Effector memory CD8-positive, alpha-beta T cell (primary cell): ENCODE measurements around the gene CDK6.
"Not testable (repeated sequence)": the region's sequence is repeated elsewhere in the genome, so short reads cannot be mapped to it uniquely, and the experiment has no call there.

Experiments used
- ATAC-seq: fragments of 150-1000 bp; cut with Tn5 transposase; replicated peaks from 2 replicates; pipeline ENCODE4 v1.10.0; 2021; ENCODE audit warnings: mild to moderate bottlenecking, moderate library complexity
- DNase-seq, 3 experiments: peaks; one replicate each; pipeline ENCODE4 v3.0.0; 2021
- H3K27ac Mint-ChIP-seq, 2 donors: one replicate each; pipeline ENCODE4 v1.8.0; 2022; ENCODE audit warnings: mild to moderate bottlenecking in 2 of 2, mixed read lengths in 2 of 2, moderate library complexity in 2 of 2
- H3K27me3 Mint-ChIP-seq, 2 donors: one replicate each; pipeline ENCODE4 v1.8.0; 2022; ENCODE audit warnings: mixed read lengths in 2 of 2
- H3K36me3 Mint-ChIP-seq: one replicate; pipeline ENCODE4 v1.8.0; 2022; ENCODE audit warnings: mild to moderate bottlenecking, moderate library complexity, mixed read lengths; ENCODE audit not compliant: insufficient read depth
- H3K4me1 Mint-ChIP-seq, 2 donors: one replicate each; pipeline ENCODE4 v1.8.0; 2022; ENCODE audit warnings: low read depth in 2 of 2, mixed read lengths in 2 of 2
- H3K4me3 Mint-ChIP-seq, 2 donors: one replicate each; pipeline ENCODE4 v1.8.0; 2022; ENCODE audit warnings: mild to moderate bottlenecking in 2 of 2, mixed read lengths in 2 of 2, moderate library complexity in 2 of 2
- H3K9me3 Mint-ChIP-seq, 2 donors: one replicate each; pipeline ENCODE4 v1.8.0; 2022; ENCODE audit warnings: mixed read lengths in 2 of 2

Gene CDK6

GRCh38 chr7:92614660-92615174 lies 221.7 kb downstream of the CDK6 start:
- H3K27ac Mint-ChIP-seq = no peak overlapping the region
- H3K36me3 Mint-ChIP-seq = peaks cover 21% of the 10 kb centered on the region
- no peak overlapping the region for H3K4me3 Mint-ChIP-seq
- DNase-seq (no peak), ATAC-seq (no peak)
- no peaks in the 10 kb centered on the region for H3K9me3 Mint-ChIP-seq
- H3K27me3 Mint-ChIP-seq = no peaks in the 10 kb centered on the region
- peaks cover 0 to 13% of the 10 kb centered on the region in 2 donors for H3K4me1 Mint-ChIP-seq

GRCh38 chr7:92613720-92614119 lies 222.7 kb downstream of the CDK6 start:
- H3K27ac Mint-ChIP-seq = peak overlapping the region; percentile 0 to 45
- H3K4me1 Mint-ChIP-seq = peaks cover 0 to 13% of the 10 kb centered on the region in 2 donors
- H3K4me3 Mint-ChIP-seq = no peak overlapping the region
- H3K36me3 Mint-ChIP-seq = peaks cover 21% of the 10 kb centered on the region
- ATAC-seq = no peak
- no peaks in the 10 kb centered on the region for H3K27me3 Mint-ChIP-seq
- DNase-seq = no peak
- H3K9me3 Mint-ChIP-seq = no peaks in the 10 kb centered on the region

DNA sequence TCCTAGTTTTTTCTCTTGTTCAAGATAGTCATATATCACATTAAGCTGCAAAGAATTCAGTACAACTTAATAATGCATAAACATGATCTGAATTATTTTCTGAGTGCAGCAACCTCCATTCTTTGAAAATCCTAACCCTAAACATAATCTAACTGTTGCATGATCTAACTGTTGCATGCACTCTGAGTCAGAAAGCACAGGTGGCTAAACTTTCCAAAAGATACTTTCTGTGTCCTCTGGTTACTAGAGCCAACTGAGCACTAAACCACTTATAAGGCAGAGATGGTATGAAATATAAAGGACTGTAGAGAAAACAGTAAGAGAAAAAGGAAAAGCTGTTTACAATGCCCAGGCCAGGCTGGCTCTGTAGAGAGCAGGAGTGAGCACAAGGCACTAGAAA lies 223.2 kb downstream of the CDK6 start:
- DNase-seq (no peak), ATAC-seq (no peak)
- Mint-ChIP-seq H3K9me3 (no peaks in the 10 kb centered on the region), H3K4me3 (no peak overlapping the region), H3K27ac (peak overlapping the region; percentile 0 to 45), H3K36me3 (peaks cover 21% of the 10 kb centered on the region), H3K27me3 (no peaks in the 10 kb centered on the region), H3K4me1 (peaks cover 0 to 13% of the 10 kb centered on the region in 2 donors)

GRCh38 chr7:92612501-92612900 lies 223.9 kb downstream of the CDK6 start:
- no peaks in the 10 kb centered on the region for H3K9me3 Mint-ChIP-seq
- peaks cover 18% of the 10 kb centered on the region for H3K36me3 Mint-ChIP-seq
- no peak overlapping the region for H3K27ac Mint-ChIP-seq
- no peaks in the 10 kb centered on the region for H3K27me3 Mint-ChIP-seq
- no peak for ATAC-seq
- DNase-seq = no peak
- H3K4me3 Mint-ChIP-seq = no peak overlapping the region
- H3K4me1 Mint-ChIP-seq = peaks cover 0 to 13% of the 10 kb centered on the region in 2 donors

GRCh38 chr7:92611735-92612134 lies 224.6 kb downstream of the CDK6 start:
- H3K36me3 Mint-ChIP-seq = peaks cover 12% of the 10 kb centered on the region
- no peaks in the 10 kb centered on the region for H3K9me3 Mint-ChIP-seq
- H3K27me3 Mint-ChIP-seq = no peaks in the 10 kb centered on the region
- H3K4me1 Mint-ChIP-seq = peaks cover 0 to 13% of the 10 kb centered on the region in 2 donors
- H3K27ac Mint-ChIP-seq = no peak overlapping the region
- no peak for ATAC-seq
- no peak for DNase-seq
- no peak overlapping the region for H3K4me3 Mint-ChIP-seq

DNA sequence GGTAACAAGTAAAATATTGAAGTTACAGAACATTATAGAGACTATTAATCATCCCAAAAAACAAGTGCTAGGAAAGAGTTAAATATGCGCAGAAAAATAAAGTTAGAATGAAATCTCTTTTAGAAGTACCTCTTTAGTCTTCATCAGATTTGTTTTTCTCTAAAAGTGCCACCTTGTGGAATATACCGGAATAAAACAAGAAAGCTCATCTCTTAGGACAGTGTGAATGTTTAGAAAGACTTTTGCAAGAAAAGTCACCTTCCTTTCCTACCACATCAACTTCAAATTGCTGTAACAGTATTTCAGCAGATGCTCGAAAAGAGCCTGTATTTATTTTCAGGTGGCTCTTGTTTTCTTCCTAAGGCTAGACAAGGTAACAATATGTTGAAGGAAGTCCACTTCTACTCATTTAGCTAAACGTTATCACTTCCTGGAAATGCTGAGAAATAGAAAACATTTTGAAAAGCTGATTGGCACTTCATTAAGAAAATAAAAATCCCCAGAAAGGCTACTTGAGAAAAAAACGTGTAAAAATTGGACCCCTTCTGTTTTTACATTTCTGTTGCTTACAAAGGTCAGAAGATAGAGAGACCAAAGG lies 226.4 kb downstream of the CDK6 start:
- peak overlapping the region in 1 of 2 donors; percentile 12 for H3K27ac Mint-ChIP-seq
- DNase-seq (no peak), ATAC-seq (peak; percentile 64)
- peaks cover 8% of the 10 kb centered on the region for H3K36me3 Mint-ChIP-seq
- no peaks in the 10 kb centered on the region for H3K9me3 Mint-ChIP-seq
- H3K27me3 Mint-ChIP-seq = no peaks in the 10 kb centered on the region
- no peak overlapping the region for H3K4me3 Mint-ChIP-seq
- peaks cover 0 to 6% of the 10 kb centered on the region in 2 donors for H3K4me1 Mint-ChIP-seq

DNA sequence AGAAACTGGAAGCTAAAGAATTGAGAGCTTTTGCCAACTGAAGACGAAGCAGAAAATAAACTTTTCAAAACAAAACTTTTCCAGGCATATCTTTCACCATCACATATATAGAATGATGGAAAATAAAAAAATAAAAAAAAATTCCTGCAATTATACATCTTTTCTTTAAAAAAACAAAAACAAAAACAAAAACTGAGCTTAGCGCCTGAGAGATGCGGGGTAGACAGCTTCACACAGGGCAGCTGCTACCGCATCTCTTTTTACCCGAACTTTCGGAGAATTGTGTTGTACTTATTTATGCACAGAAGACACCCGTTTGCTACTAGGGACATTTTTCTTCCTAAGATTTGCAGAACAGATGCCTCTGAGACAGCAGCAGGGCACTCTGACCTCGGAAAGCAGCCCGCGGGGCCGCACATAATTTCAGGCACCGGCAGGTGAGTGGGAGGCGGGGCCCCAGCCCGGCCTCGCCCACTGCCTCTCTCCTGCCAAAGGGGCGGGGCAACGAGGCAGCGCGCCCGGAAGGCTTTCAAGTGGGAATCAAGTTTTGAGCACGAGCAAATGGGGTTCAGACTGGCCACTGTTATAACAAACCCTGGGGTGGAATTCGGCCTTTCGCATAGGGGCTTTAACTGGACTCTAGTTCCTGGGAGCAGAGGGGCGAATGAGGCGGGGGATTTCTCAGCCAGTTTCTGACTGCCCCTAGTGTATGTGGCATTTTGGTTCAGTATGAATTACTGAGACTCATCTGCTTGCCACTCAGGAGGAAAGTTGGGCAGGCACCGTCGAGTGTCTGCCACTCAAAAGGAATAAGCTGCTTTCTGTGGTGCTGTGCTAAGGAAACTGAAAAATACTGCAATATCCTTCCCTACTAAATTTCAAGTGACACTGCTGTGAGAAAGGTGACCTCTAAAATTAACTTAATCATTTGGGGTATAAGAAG lies 227.7 kb downstream of the CDK6 start:
- H3K27ac Mint-ChIP-seq = no peak overlapping the region

GRCh38 chr7:92606985-92607384 lies 229.4 kb downstream of the CDK6 start:
- Mint-ChIP-seq H3K27ac (no peak overlapping the region), H3K27me3 (no peaks in the 10 kb centered on the region), H3K4me1 (peaks cover 0 to 6% of the 10 kb centered on the region in 2 donors), H3K36me3 (peaks cover 4% of the 10 kb centered on the region), H3K9me3 (no peaks in the 10 kb centered on the region), H3K4me3 (no peak overlapping the region)
- DNase-seq (no peak), ATAC-seq (no peak)

More for the DNA sequence above, 227.7 kb downstream of the CDK6 start:
- H3K27me3 Mint-ChIP-seq = no peaks in the 10 kb centered on the region
- no peak for DNase-seq
- no peak for ATAC-seq
- H3K4me1 Mint-ChIP-seq = peaks cover 0 to 6% of the 10 kb centered on the region in 2 donors
- H3K36me3 Mint-ChIP-seq = peaks cover 4% of the 10 kb centered on the region
- no peak overlapping the region for H3K4me3 Mint-ChIP-seq
- H3K9me3 Mint-ChIP-seq = no peaks in the 10 kb centered on the region

- not testable (repeated sequence) for H3K36me3 Mint-ChIP-seq, H3K27ac Mint-ChIP-seq
Observed at GRCh38 chr7:92604517-92604916, 231.9 kb downstream of the CDK6 start.

DNA sequence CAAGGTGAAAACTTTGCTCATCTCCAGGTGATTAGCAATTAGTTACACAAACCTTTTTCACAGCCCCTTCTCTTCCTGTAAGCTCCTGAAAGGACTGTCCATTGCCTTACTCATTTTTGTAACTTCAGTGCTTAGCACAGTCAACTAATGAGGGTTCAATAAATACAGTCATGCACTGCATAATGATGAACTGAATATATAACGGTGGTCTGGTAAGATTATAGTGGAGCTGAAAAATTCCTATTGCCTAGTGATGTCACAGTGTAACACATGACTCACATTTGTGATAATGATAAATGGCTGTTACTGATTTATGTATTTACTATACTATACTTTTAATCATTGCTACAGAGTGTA lies 233.3 kb downstream of the CDK6 start:
- ATAC-seq = no peak
- Mint-ChIP-seq H3K27me3 (no peaks in the 10 kb centered on the region), H3K4me1 (no peaks in the 10 kb centered on the region), H3K4me3 (no peak overlapping the region), H3K9me3 (no peaks in the 10 kb centered on the region), H3K27ac (no peak overlapping the region), H3K36me3 (peaks cover 4% of the 10 kb centered on the region)
- DNase-seq = no peak

More at GRCh38 chr7:92604517-92604916, 231.9 kb downstream of the CDK6 start:
- DNase-seq, H3K4me1 Mint-ChIP-seq, H3K27me3 Mint-ChIP-seq, H3K4me3 Mint-ChIP-seq, ATAC-seq, H3K9me3 Mint-ChIP-seq: not testable (repeated sequence)

DNA sequence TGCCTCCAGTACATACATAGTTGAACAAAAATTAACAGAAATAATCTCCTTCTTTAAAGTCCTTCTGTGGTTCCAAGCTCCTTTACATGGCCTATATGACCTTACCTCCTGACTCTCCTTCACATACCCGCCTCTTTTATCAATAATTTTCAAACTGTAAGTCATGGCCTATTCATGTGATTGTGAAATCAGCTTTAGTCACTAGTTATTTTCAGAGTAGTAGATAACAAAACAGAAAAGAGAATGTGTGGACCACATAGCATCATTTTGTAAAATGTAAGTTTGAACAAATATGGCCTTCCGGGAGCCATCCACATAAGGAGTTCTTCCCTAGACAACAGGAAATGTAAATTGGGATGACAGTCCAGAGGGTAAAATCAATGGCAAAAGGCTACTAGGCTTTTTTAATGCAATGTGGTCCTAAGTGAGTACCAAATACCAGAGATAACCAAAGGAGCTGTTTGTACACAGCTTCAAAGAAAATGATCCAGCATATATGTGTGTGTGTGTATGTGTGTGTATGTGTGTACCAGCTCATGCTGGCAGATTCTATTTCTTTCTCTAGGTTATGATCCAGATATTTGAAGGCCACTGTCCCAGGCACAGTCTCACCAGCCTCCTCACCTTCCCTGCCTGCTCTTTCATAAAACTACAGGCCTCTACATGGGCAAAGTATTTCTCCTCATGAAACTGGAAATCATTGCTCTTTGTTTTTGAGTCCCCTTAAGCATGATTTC lies 233.9 kb downstream of the CDK6 start:
- Mint-ChIP-seq H3K4me1 (no peaks in the 10 kb centered on the region), H3K27ac (no peak overlapping the region), H3K27me3 (no peaks in the 10 kb centered on the region), H3K9me3 (no peaks in the 10 kb centered on the region), H3K4me3 (no peak overlapping the region), H3K36me3 (peaks cover 4% of the 10 kb centered on the region)
- DNase-seq = no peak
- ATAC-seq = no peak

DNA sequence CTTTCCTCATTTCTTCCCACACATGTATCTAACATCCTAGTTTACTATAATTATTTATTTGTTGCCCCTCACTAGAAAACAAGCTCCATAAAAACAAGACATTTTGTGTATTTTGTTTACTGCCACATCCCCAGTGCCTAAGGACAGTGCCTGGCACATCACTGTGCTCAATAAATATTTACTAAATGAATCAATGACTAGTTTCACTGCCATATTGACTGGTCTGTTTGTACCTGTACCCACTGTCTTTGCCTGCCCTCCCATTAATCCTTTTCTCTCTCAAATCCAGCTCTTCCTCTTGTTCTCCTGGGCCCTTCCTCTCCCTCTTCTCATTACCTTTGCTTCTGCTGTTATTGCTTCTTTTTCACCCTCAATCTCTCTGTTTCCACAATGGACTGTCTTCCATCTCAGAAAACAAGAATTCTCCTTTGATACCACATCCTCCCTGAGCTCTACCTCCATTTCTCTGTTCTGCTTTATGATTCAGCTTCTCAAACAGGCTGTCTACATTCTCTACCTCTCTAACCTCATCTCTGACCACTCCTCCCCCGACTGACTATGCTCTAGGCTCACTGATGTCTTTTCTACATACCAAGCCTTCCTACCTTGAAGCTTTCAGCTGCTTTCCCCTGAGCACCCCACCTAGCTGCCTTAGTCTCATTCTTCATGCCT lies 237.9 kb downstream of the CDK6 start:
- no peaks in the 10 kb centered on the region for H3K4me1 Mint-ChIP-seq
- no peak overlapping the region for H3K4me3 Mint-ChIP-seq
- H3K27me3 Mint-ChIP-seq = no peaks in the 10 kb centered on the region
- no peak overlapping the region for H3K27ac Mint-ChIP-seq
- DNase-seq = no peak
- ATAC-seq = no peak
- H3K36me3 Mint-ChIP-seq = no peaks in the 10 kb centered on the region
- no peaks in the 10 kb centered on the region for H3K9me3 Mint-ChIP-seq

DNA sequence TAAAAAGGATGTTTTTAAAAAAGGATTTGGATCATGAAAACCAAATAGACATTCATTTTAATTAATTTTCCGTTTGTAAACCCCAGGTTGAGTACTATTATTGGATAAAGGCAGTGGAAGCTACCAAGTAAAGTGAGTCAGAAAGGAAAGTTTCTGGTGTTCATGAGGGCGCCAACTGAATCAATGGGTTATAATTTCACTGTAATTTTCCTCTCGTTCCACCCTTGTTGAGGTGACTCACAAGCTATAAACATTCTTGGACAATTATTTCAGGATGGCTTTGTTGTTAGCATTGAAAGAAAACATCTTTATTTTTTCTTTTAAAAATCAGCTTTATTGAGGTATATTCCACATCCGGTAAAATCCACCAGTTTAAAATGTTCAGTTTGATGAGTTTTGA lies 241.1 kb downstream of the CDK6 start:
- DNase-seq (no peak), ATAC-seq (no peak)
- Mint-ChIP-seq H3K4me3 (no peak overlapping the region), H3K27ac (no peak overlapping the region), H3K4me1 (no peaks in the 10 kb centered on the region), H3K36me3 (peaks cover 6% of the 10 kb centered on the region), H3K27me3 (no peaks in the 10 kb centered on the region), H3K9me3 (no peaks in the 10 kb centered on the region)
